Activated gamma-delta T cell treated with anti-CD3 and anti-CD28 coated beads, Interleukin-2, amount 50 U/mL, for 16 hours (primary cell): ENCODE data around the gene ZNRF3.
"Not testable (repeated sequence)": the region's sequence is repeated elsewhere in the genome, so short reads cannot be mapped to it uniquely, and the experiment has no call there.

Experiments
- DNase-seq: peaks from one replicate; pipeline ENCODE4 v3.0.0-alpha.2; 2020; ENCODE audit warnings: low read depth

The ZNRF3 gene

GRCh38 chr22:28908810-28909209, 25.4 kb downstream of the ZNRF3 start:
- DNase-seq: not testable (repeated sequence)

- peak; percentile 15 for DNase-seq
Measured at GRCh38 chr22:28909375-28909774, 26.0 kb downstream of the ZNRF3 start.

GRCh38 chr22:28910569-28911303, 27.4 kb downstream of the ZNRF3 start:
- DNase-seq: no peak

- no peak for DNase-seq
Measured at GRCh38 chr22:28911304-28911690, 27.9 kb downstream of the ZNRF3 start.

GRCh38 chr22:28911777-28912669, 28.7 kb downstream of the ZNRF3 start:
- no peak for DNase-seq

- DNase-seq: no peak
Measured at GRCh38 chr22:28914201-28914600, 30.8 kb downstream of the ZNRF3 start.

- DNase-seq: no peak
Measured at GRCh38 chr22:28915969-28916368, 32.6 kb downstream of the ZNRF3 start.

- no peak for DNase-seq
Measured at GRCh38 chr22:28917747-28918549, 34.6 kb downstream of the ZNRF3 start.

GRCh38 chr22:28918550-28919271, 35.3 kb downstream of the ZNRF3 start:
- DNase-seq: no peak

GRCh38 chr22:28920757-28921584, 37.6 kb downstream of the ZNRF3 start:
- DNase-seq: no peak

- no peak for DNase-seq
Measured at GRCh38 chr22:28921585-28921879, 38.2 kb downstream of the ZNRF3 start.

- DNase-seq: no peak
Measured at GRCh38 chr22:28922540-28923244, 39.3 kb downstream of the ZNRF3 start.

GRCh38 chr22:28923826-28924732, 40.7 kb downstream of the ZNRF3 start:
- DNase-seq: no peak

GRCh38 chr22:28925916-28926315, 42.5 kb downstream of the ZNRF3 start:
- no peak for DNase-seq

- no peak for DNase-seq
Measured at GRCh38 chr22:28927630-28928029, 44.3 kb downstream of the ZNRF3 start.

- no peak for DNase-seq
Measured at GRCh38 chr22:28929197-28929596, 45.8 kb downstream of the ZNRF3 start.

- DNase-seq: no peak
Measured at GRCh38 chr22:28930357-28931007, 47.1 kb downstream of the ZNRF3 start.

- DNase-seq: no peak
Measured at GRCh38 chr22:28931844-28932567, 48.6 kb downstream of the ZNRF3 start.
